GM19397 (cell line): ENCODE measurements around the gene KIF3B.
"Not testable (repeated sequence)": the region's sequence is repeated elsewhere in the genome, so short reads cannot be mapped to it uniquely, and the experiment has no call there.

ENCODE experiments used
- ATAC-seq: cut with Tn5 transposase; IDR thresholded peaks from one replicate; pipeline ENCODE4 v1.9.1; 2021; ENCODE audit warnings: mild to moderate bottlenecking, moderate library complexity; ENCODE audit not compliant: unreplicated experiment

Gene KIF3B

GRCh38 chr20:32292548-32292947 lies 15.1 kb downstream of the KIF3B start:
- ATAC-seq = no peak

GRCh38 chr20:32294071-32294470 lies 16.6 kb downstream of the KIF3B start:
- no peak for ATAC-seq

GRCh38 chr20:32296412-32296811 lies 19.0 kb downstream of the KIF3B start:
- no peak for ATAC-seq

- no peak for ATAC-seq
These were observed 19.5 kb downstream of the KIF3B start for GRCh38 chr20:32296819-32297420.

GRCh38 chr20:32297439-32297838 lies 20.0 kb downstream of the KIF3B start:
- no peak for ATAC-seq

GRCh38 chr20:32300647-32301046 lies 23.2 kb downstream of the KIF3B start:
- no peak for ATAC-seq

GRCh38 chr20:32301719-32302506 lies 24.5 kb downstream of the KIF3B start:
- ATAC-seq = no peak

- ATAC-seq = no peak
These were observed 25.0 kb downstream of the KIF3B start for GRCh38 chr20:32302507-32302872.

- no peak for ATAC-seq
These were observed 26.8 kb downstream of the KIF3B start for GRCh38 chr20:32304131-32304746.

GRCh38 chr20:32312718-32313424 lies 35.4 kb downstream of the KIF3B start:
- no peak for ATAC-seq

GRCh38 chr20:32314768-32315167 lies 37.3 kb downstream of the KIF3B start:
- ATAC-seq = no peak

GRCh38 chr20:32315399-32315798 lies 37.9 kb downstream of the KIF3B start:
- ATAC-seq = no peak

- no peak for ATAC-seq
These were observed 38.4 kb downstream of the KIF3B start for GRCh38 chr20:32315891-32316290.

GRCh38 chr20:32316667-32317066 lies 39.2 kb downstream of the KIF3B start:
- ATAC-seq = no peak

- no peak for ATAC-seq
These were observed 41.6 kb downstream of the KIF3B start for GRCh38 chr20:32319100-32319499.

GRCh38 chr20:32320305-32320704 lies 42.9 kb downstream of the KIF3B start:
- ATAC-seq = no peak

GRCh38 chr20:32321390-32321789 lies 43.9 kb downstream of the KIF3B start:
- no peak for ATAC-seq

- ATAC-seq = not testable (repeated sequence)
These were observed 44.8 kb downstream of the KIF3B start for GRCh38 chr20:32322260-32322659.

- ATAC-seq = not testable (repeated sequence)
These were observed 46.3 kb downstream of the KIF3B start for GRCh38 chr20:32323761-32324160.

- ATAC-seq = no peak
These were observed 48.5 kb downstream of the KIF3B start for GRCh38 chr20:32325706-32326503.

GRCh38 chr20:32326504-32326845 lies 49.0 kb downstream of the KIF3B start:
- ATAC-seq = no peak
